Naive thymus-derived CD4-positive, alpha-beta T cell (primary cell): ENCODE data around the gene MIS18BP1. TPM values are rescaled to one million over a fixed set of nuclear protein-coding genes. Genes with fewer than 3 reads are reported as not detected.

Experiments
- ATAC-seq: fragments of 150-1000 bp; cut with Tn5 transposase; 2 replicates; pipeline ENCODE4 v1.10.0; 2021; ENCODE audit warnings: mild to moderate bottlenecking, moderate library complexity
- CTCF ChIA-PET: fragments of 350-600 bp; sonication (Branson Sonifier 250); formaldehyde crosslinking; loops from one replicate; lab custom pipeline; 2021; ENCODE audit warnings: antibody characterized with exemption; lab: Charles Lee
- POLR2A ChIA-PET: fragments of 350-600 bp; sonication (Branson Sonifier 250); formaldehyde crosslinking; loops from one replicate; lab custom pipeline; 2021; ENCODE audit warnings: antibody characterized with exemption, inconsistent platforms; lab: Charles Lee
- DNase-seq, 9 donors: peaks; one replicate each; pipeline versions ENCODE4 v3.0.0 to v3.0.0-alpha.2; 2020 to 2022; ENCODE audit warnings: mixed read lengths in 1 of 9
- H3K27ac ChIP-seq: one replicate; pipeline ENCODE4 v1.7.0; 2013; ENCODE audit warnings: mild to moderate bottlenecking, low read depth, low read length, moderate library complexity
- H3K27me3 ChIP-seq, 2 donors: one replicate each; pipeline ENCODE4 v1.7.0; 2013; ENCODE audit warnings: low read length in 2 of 2, mild to moderate bottlenecking in 2 of 2, moderate library complexity in 2 of 2; ENCODE audit not compliant: control insufficient read depth in 2 of 2, insufficient read depth in 2 of 2
- H3K36me3 ChIP-seq, 3 experiments: 1 replicate in 2 of 3; 2 replicates in 1 of 3; pipeline ENCODE4 v1.7.0; 2013; ENCODE audit warnings: low read length in 3 of 3, mild to moderate bottlenecking in 3 of 3, moderate library complexity in 1 of 3; ENCODE audit not compliant: insufficient read depth in 3 of 3, control insufficient read depth in 2 of 3
- H3K4me1 ChIP-seq, 2 donors: one replicate each; pipeline ENCODE4 v1.7.0; 2013; ENCODE audit warnings: low read length in 2 of 2, mild to moderate bottlenecking in 2 of 2, moderate library complexity in 1 of 2; ENCODE audit not compliant: control insufficient read depth in 2 of 2, insufficient read depth in 2 of 2
- H3K4me3 ChIP-seq: 2 replicates; pipeline ENCODE4 v1.7.0; 2013; ENCODE audit warnings: mild to moderate bottlenecking, low read length
- H3K9me3 ChIP-seq, 3 experiments: 1 replicate in 2 of 3; 2 replicates in 1 of 3; pipeline ENCODE4 v1.7.0; 2013; ENCODE audit warnings: low read length in 3 of 3; ENCODE audit not compliant: control insufficient read depth in 2 of 3
- H3K27ac Mint-ChIP-seq, 9 donors: one replicate each; pipeline ENCODE4 v1.8.0; 2020 to 2022; ENCODE audit warnings: mixed read lengths in 9 of 9, mild to moderate bottlenecking in 8 of 9, moderate library complexity in 5 of 9, inconsistent platforms in 2 of 9
- H3K27me3 Mint-ChIP-seq, 5 donors: one replicate each; pipeline ENCODE4 v1.8.0; 2021 to 2022; ENCODE audit warnings: mixed read lengths in 5 of 5, mild to moderate bottlenecking in 1 of 5
- H3K36me3 Mint-ChIP-seq, 5 donors: one replicate each; pipeline ENCODE4 v1.8.0; 2020 to 2022; ENCODE audit warnings: mixed read lengths in 5 of 5, mild to moderate bottlenecking in 3 of 5, inconsistent platforms in 1 of 5
- H3K4me1 Mint-ChIP-seq, 7 donors: one replicate each; pipeline ENCODE4 v1.8.0; 2020 to 2022; ENCODE audit warnings: mixed read lengths in 7 of 7, mild to moderate bottlenecking in 3 of 7, inconsistent platforms in 1 of 7
- H3K4me3 Mint-ChIP-seq, 10 donors: one replicate each; pipeline ENCODE4 v1.8.0; 2020 to 2022; ENCODE audit warnings: mild to moderate bottlenecking in 10 of 10, mixed read lengths in 10 of 10, moderate library complexity in 6 of 10, inconsistent platforms in 2 of 10
- H3K9me3 Mint-ChIP-seq, 11 donors: one replicate each; pipeline ENCODE4 v1.8.0; 2020 to 2022; ENCODE audit warnings: mixed read lengths in 11 of 11, mild to moderate bottlenecking in 4 of 11, inconsistent platforms in 1 of 11, moderate library complexity in 1 of 11
- intact Hi-C, 2 donors: fragments of 100-400 bp; cut with micrococcal nuclease; formaldehyde crosslinking; loops; one replicate each; pipeline ENCODE4 v1.15.1; 2023
- polyA plus RNA-seq, 2 donors: library from polyadenylated mRNA; unstranded; fragments of 300-500 nt; fragmentation: Illumina TruSeq; gene quantifications; one replicate each; pipeline ENCODE4 v1.2.3, GENCODE V29; 2021
- total RNA-seq, 6 experiments: library from RNA in 5 of 6; stranded (reverse) in 5 of 6; gene quantifications; 1 replicate in 5 of 6; 2 replicates in 1 of 6; pipeline ENCODE4 v1.2.3 and lab custom pipeline; 2021 to 2026

The MIS18BP1 gene
- total and polyA plus RNA-seq, 7 experiments from 2014 or later = 12.6 to 64.9 (median 19.0) TPM

GRCh38 chr14:45258805-45259204, 5.8 kb upstream of the MIS18BP1 start:
- Mint-ChIP-seq H3K27ac (peak overlapping the region in 2 of 9 donors; percentile 10 to 57), H3K4me1 (peaks cover 0 to 4% (median 0%) of the 10 kb centered on the region in 7 donors), H3K36me3 (peaks cover 0 to 26% (median 6%) of the 10 kb centered on the region in 5 donors), H3K4me3 (no peak overlapping the region), H3K27me3 (peaks cover 0 to 19% (median 5%) of the 10 kb centered on the region in 5 donors), H3K9me3 (peaks cover 11 to 52% (median 31%) of the 10 kb centered on the region in 11 donors)
- DNase-seq (no peak), ATAC-seq (no peak)
- Histone ChIP-seq H3K4me1 (no peaks in the 10 kb centered on the region), H3K27ac (no peak overlapping the region), H3K4me3 (no peak overlapping the region), H3K36me3 (no peaks in the 10 kb centered on the region), H3K9me3 (peaks cover 0 to 27% (median 0%) of the 10 kb centered on the region in 3 experiments), H3K27me3 (no peaks in the 10 kb centered on the region)
- CTCF ChIA-PET = no interaction called here
- intact Hi-C loops = no loop called here
- POLR2A ChIA-PET = interaction anchor here (0.6 kb wide), 1 partner anchor 123 kb away, joined by 3 read pairs; no protein-coding TSS in a partner anchor

GRCh38 chr14:45258073-45258472, 5.1 kb upstream of the MIS18BP1 start:
- POLR2A ChIA-PET = no interaction called here
- CTCF ChIA-PET = interaction anchor here (0.5 kb wide), 1 partner anchor 329 kb away, joined by 3 read pairs; no protein-coding TSS in a partner anchor
- intact Hi-C loops = no loop called here
- Mint-ChIP-seq H3K9me3 (peaks cover 11 to 52% (median 28%) of the 10 kb centered on the region in 11 donors), H3K27ac (no peak overlapping the region), H3K27me3 (peaks cover 0 to 14% (median under 1%) of the 10 kb centered on the region in 5 donors), H3K4me1 (peaks cover 0 to 6% (median 0%) of the 10 kb centered on the region in 7 donors), H3K4me3 (no peak overlapping the region), H3K36me3 (peaks cover 0 to 22% (median 6%) of the 10 kb centered on the region in 5 donors)
- Histone ChIP-seq H3K27me3 (no peaks in the 10 kb centered on the region), H3K4me3 (no peak overlapping the region), H3K36me3 (no peaks in the 10 kb centered on the region), H3K4me1 (no peaks in the 10 kb centered on the region), H3K27ac (no peak overlapping the region), H3K9me3 (peaks cover 0 to 27% (median 0%) of the 10 kb centered on the region in 3 experiments)
- no peak for DNase-seq
- no peak for ATAC-seq

GRCh38 chr14:45254771-45255170, 1.8 kb upstream of the MIS18BP1 start:
- ChIA-PET CTCF (no interaction called here), POLR2A (interaction anchor here (0.8 kb wide), 1 partner anchor 121 kb away, joined by 3 read pairs; the partner anchor contains the start of gene FKBP3)
- no peak overlapping the region for H3K4me3 ChIP-seq
- no peaks in the 10 kb centered on the region for H3K36me3 ChIP-seq
- Mint-ChIP-seq H3K27me3 (peaks cover 0 to 10% (median 0%) of the 10 kb centered on the region in 5 donors), H3K4me1 (peaks cover 5 to 31% (median 20%) of the 10 kb centered on the region in 7 donors), H3K36me3 (peaks cover 0 to 25% (median 6%) of the 10 kb centered on the region in 5 donors), H3K27ac (peak overlapping the region in 1 of 9 donors; percentile 96), H3K9me3 (peaks cover 7 to 36% (median 23%) of the 10 kb centered on the region in 11 donors), H3K4me3 (peak overlapping the region in 1 of 10 donors; percentile 96)
- intact Hi-C loops = no loop called here
- peaks cover 0 to 13% of the 10 kb centered on the region in 2 donors for H3K4me1 ChIP-seq
- no peaks in the 10 kb centered on the region for H3K27me3 ChIP-seq
- no peak overlapping the region for H3K27ac ChIP-seq
- H3K9me3 ChIP-seq = peaks cover 0 to 25% (median 0%) of the 10 kb centered on the region in 3 experiments
- ATAC-seq = no peak
- no peak for DNase-seq

- ChIA-PET CTCF (interaction anchor here (0.7 kb wide), 1 partner anchor 345 kb away, joined by 4 read pairs; no protein-coding TSS in a partner anchor), POLR2A (interaction anchor here (0.6 to 2.2 kb wide), 6 partner anchors 118 to 293 kb away, joined by 3 to 10 read pairs (median 4); partner anchors contain the start of genes FANCM, FKBP3, KLHL28 and PRPF39)
- Mint-ChIP-seq H3K4me3 (peak overlapping the region; percentile 89 to 97 (median 95)), H3K9me3 (peaks cover 0 to 26% (median 15%) of the 10 kb centered on the region in 11 donors), H3K4me1 (peaks cover 5 to 31% (median 20%) of the 10 kb centered on the region in 7 donors), H3K27ac (peak overlapping the region; percentile 92 to 97 (median 95)), H3K27me3 (peaks cover 0 to 7% (median 0%) of the 10 kb centered on the region in 5 donors), H3K36me3 (peaks cover 0 to 19% (median 6%) of the 10 kb centered on the region in 5 donors)
- H3K4me1 ChIP-seq = peaks cover 0 to 13% of the 10 kb centered on the region in 2 donors
- H3K36me3 ChIP-seq = no peaks in the 10 kb centered on the region
- intact Hi-C loops = loop anchor here (1.0 kb wide), 6 partner anchors 14 to 357 kb away; partner anchors contain the start of genes FKBP3 (in 2 of the 2), TOGARAM1 (in 2 of the 2) and PRPF39 (in 1 of the 2)
- DNase-seq (peak in 2 of 9 donors; percentile 1 to 23), ATAC-seq (no peak)
- no peaks in the 10 kb centered on the region for H3K27me3 ChIP-seq
- peak overlapping the region; percentile 78 for H3K4me3 ChIP-seq
- H3K9me3 ChIP-seq = peaks cover 0 to 16% (median 0%) of the 10 kb centered on the region in 3 experiments
- peak overlapping the region; percentile 75 for H3K27ac ChIP-seq
Observed at GRCh38 chr14:45253754-45254310, 830 bp upstream of the MIS18BP1 start.

GRCh38 chr14:45252366-45253069, 484 bp downstream of the MIS18BP1 start:
- POLR2A ChIA-PET = interaction anchor here (1.0 to 2.2 kb wide), 4 partner anchors 116 to 292 kb away, joined by 3 to 10 read pairs (median 6); partner anchors contain the start of genes FANCM, KLHL28, PRPF39 and TOGARAM1

More at GRCh38 chr14:45252366-45253069, 484 bp downstream of the MIS18BP1 start:
- H3K4me1 Mint-ChIP-seq = peaks cover 5 to 31% (median 20%) of the 10 kb centered on the region in 7 donors
- ATAC-seq = no peak
- Histone ChIP-seq H3K27ac (peak overlapping the region; percentile 75), H3K4me3 (peak overlapping the region; percentile 78), H3K9me3 (peaks cover 0 to 4% (median 0%) of the 10 kb centered on the region in 3 experiments), H3K4me1 (peaks cover 0 to 13% of the 10 kb centered on the region in 2 donors), H3K27me3 (no peaks in the 10 kb centered on the region), H3K36me3 (no peaks in the 10 kb centered on the region)
- H3K36me3 Mint-ChIP-seq = peaks cover 0 to 11% (median 0%) of the 10 kb centered on the region in 5 donors
- DNase-seq = peak in 3 of 9 donors; percentile 0 to 30 (median 11)
- peaks cover 0 to 6% (median 0%) of the 10 kb centered on the region in 5 donors for H3K27me3 Mint-ChIP-seq
- CTCF ChIA-PET = interaction anchor here (1.0 kb wide), 1 partner anchor 14 kb away, joined by 3 read pairs; no protein-coding TSS in a partner anchor
- H3K9me3 Mint-ChIP-seq = peaks cover 0 to 13% (median 6%) of the 10 kb centered on the region in 11 donors
- H3K4me3 Mint-ChIP-seq = peak overlapping the region; percentile 89 to 97 (median 95)
- intact Hi-C loops = loop anchor here (1.0 kb wide), 7 partner anchors 16 to 355 kb away; partner anchors contain the start of genes FKBP3 (in 2 of the 2), TOGARAM1 (in 2 of the 2) and PRPF39 (in 1 of the 2)
- peak overlapping the region; percentile 92 to 97 (median 95) for H3K27ac Mint-ChIP-seq
